Mammary epithelial cell (primary cell): Measurements from ENCODE around the gene MRPS23.

Experiments used
- EZH2 ChIP-seq: IDR thresholded peaks from 2 replicates; pipeline ENCODE4 v1.6.1; 2012; ENCODE audit warnings: low read length, inconsistent platforms, borderline replicate concordance
- TF ChIP-seq, protein P1 (sequence below), 2 donors: IDR thresholded peaks in 1 of 2; conservative IDR thresholded peaks in 1 of 2; 2 replicates each; pipeline ENCODE4 v1.5.1; 2011 to 2012; ENCODE audit warnings: inconsistent platforms in 2 of 2, low read length in 2 of 2, mild to moderate bottlenecking in 2 of 2, control low read depth in 1 of 2, low read depth in 1 of 2; ENCODE audit not compliant: insufficient read depth in 1 of 2; ENCODE audit errors: extremely low read depth in 1 of 2

DNA sequence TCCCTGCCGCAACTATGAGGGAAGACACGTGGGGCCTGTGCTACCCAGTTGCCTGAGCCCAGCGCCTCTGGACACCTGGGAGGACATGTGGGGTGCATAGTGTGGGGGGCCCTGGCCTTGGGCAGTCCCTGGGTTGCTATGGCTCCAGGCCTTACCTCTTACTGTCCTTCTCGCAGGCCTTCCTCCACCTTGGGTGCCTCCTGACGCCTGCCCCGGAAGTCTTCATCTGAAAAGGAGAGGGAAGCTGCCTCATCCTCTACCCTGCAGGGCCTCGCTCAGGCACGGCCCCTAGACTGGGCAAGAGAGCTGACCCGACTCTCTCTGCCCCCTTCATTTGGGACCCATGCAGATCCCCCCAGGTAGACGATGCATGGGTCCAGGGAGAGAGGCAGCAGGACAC lies 16.5 kb upstream of the MRPS23 start:
- TF ChIP-seq, protein P1, sequence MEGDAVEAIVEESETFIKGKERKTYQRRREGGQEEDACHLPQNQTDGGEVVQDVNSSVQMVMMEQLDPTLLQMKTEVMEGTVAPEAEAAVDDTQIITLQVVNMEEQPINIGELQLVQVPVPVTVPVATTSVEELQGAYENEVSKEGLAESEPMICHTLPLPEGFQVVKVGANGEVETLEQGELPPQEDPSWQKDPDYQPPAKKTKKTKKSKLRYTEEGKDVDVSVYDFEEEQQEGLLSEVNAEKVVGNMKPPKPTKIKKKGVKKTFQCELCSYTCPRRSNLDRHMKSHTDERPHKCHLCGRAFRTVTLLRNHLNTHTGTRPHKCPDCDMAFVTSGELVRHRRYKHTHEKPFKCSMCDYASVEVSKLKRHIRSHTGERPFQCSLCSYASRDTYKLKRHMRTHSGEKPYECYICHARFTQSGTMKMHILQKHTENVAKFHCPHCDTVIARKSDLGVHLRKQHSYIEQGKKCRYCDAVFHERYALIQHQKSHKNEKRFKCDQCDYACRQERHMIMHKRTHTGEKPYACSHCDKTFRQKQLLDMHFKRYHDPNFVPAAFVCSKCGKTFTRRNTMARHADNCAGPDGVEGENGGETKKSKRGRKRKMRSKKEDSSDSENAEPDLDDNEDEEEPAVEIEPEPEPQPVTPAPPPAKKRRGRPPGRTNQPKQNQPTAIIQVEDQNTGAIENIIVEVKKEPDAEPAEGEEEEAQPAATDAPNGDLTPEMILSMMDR (conservative IDR thresholded peaks at IDR 0.05 in 1 of 2, IDR thresholded peaks at IDR 0.05 in 1 of 2; ENCODE audit: extremely low read depth in 1 of 2, insufficient read depth in 1 of 2, low read depth in 1 of 2, low read length in 2 of 2): no peak
- TF ChIP-seq EZH2: no peak
